ENCODE measurements around the gene F2R. TPM values are rescaled to one million over a fixed set of nuclear protein-coding genes. Genes with fewer than 3 reads are reported as not detected.

F2R gene
- 10 to 100 TPM in 2 of 4 donors, 1 to 10 TPM in 2; 5.0 to 11.4 (median 8.5) TPM for total RNA-seq

DNA sequence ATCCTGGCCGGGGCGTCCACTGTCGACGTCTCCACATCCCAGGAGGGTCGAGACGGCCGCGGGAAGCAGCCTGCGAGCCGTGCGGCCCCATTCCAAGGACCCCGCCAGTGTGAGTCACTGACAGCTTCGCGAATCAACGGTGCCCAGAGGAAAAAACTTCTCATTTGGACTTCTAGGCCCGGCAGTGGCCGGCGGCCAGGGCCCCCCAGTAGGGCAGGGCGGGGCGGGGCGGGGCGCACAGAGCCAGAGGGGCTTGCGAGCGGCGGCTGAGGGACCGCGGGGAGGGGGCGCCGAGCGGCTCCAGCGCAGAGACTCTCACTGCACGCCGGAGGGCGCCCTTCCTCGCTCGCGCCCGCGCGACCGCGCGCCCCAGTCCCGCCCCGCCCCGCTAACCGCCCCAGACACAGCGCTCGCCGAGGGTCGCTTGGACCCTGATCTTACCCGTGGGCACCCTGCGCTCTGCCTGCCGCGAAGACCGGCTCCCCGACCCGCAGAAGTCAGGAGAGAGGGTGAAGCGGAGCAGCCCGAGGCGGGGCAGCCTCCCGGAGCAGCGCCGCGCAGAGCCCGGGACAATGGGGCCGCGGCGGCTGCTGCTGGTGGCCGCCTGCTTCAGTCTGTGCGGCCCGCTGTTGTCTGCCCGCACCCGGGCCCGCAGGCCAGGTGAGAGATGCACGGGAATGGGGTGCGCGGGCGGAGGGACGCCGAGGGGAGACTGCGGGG is at the start of gene F2R:
F2R (plus strand) TSS at position 391 of the 720 bp plus-strand sequence; CDS start at position 573, 182 bp downstream.
- H3K36me3 ChIP-seq = no peaks in the 10 kb centered on the region
- DNase-seq = peak in 2 of 3 donors; percentile 73 to 76

DNA sequence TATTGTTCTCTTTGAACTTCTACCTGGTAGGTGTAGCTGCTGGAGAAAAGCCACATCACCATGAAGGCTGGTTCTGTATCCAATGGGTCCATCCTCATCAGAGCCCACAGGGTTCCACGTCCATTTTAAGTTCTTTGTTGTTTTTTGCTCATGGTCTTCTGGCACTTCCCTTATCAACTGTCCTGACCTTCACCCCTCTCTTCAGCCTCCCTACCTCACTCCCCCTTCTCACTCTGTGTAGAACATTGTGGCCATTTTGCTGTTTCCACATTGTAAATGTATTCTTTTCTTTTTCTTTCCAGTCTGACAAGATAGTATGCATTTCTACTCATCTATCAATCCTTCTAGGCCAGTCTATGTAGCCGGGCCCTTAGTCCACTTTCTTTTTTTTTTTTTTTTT is 48.4 kb upstream of the F2R start:
- H3K9me3 ChIP-seq = no peaks in the 10 kb centered on the region

More for the DNA sequence above, at the start of gene F2R:
- peaks cover 0 to 17% (median 0%) of the 10 kb centered on the region in 4 donors for H3K4me1 ChIP-seq
- no peaks in the 10 kb centered on the region for H3K27me3 ChIP-seq
- peak within 1 kb of the TSS; percentile 69 to 94 (median 76) for H3K4me3 ChIP-seq
- TF ChIP-seq, protein P1, sequence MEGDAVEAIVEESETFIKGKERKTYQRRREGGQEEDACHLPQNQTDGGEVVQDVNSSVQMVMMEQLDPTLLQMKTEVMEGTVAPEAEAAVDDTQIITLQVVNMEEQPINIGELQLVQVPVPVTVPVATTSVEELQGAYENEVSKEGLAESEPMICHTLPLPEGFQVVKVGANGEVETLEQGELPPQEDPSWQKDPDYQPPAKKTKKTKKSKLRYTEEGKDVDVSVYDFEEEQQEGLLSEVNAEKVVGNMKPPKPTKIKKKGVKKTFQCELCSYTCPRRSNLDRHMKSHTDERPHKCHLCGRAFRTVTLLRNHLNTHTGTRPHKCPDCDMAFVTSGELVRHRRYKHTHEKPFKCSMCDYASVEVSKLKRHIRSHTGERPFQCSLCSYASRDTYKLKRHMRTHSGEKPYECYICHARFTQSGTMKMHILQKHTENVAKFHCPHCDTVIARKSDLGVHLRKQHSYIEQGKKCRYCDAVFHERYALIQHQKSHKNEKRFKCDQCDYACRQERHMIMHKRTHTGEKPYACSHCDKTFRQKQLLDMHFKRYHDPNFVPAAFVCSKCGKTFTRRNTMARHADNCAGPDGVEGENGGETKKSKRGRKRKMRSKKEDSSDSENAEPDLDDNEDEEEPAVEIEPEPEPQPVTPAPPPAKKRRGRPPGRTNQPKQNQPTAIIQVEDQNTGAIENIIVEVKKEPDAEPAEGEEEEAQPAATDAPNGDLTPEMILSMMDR (IDR thresholded peaks at IDR 0.05) = peak in 5 of 6 experiments; percentile 17 to 54 (median 50)
- TF ChIP-seq POLR2A (IDR thresholded peaks at IDR 0.05) = no peak
- H3K27ac ChIP-seq = peak within 1 kb of the TSS; percentile 68 to 84 (median 74)
- no peaks in the 10 kb centered on the region for H3K9me3 ChIP-seq

DNA sequence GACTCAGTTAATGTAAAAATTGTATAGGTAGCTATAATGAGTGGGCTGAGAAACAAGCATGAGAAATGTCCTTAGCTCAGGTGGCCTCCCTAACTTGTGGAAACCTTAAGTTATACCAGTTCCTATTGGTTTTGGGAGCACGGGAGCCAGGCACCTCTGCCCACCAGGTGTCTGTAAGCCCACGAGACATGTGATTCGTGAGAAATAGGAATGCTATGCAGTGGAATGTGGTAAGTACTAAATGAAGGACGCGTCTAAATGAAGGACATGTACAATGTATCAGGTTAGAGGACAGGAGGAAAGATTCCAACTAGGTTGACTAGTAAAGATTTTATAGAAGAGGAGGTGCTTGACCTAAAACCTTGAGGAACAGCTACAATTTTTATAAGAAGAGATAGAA is 46.7 kb upstream of the F2R start:
- Histone ChIP-seq H3K4me1 (no peaks in the 10 kb centered on the region), H3K4me3 (no peak overlapping the region), H3K27ac (no peak overlapping the region), H3K36me3 (peaks cover 0 to 34% (median 0%) of the 10 kb centered on the region in 3 donors), H3K9me3 (no peaks in the 10 kb centered on the region), H3K27me3 (no peaks in the 10 kb centered on the region)
- TF ChIP-seq, protein P1 (IDR thresholded peaks at IDR 0.05) = no peak
- TF ChIP-seq POLR2A (IDR thresholded peaks at IDR 0.05) = no peak
- no peak for DNase-seq

More for the DNA sequence above, 48.4 kb upstream of the F2R start:
- no peak for DNase-seq
- no peaks in the 10 kb centered on the region for H3K4me1 ChIP-seq
- TF ChIP-seq POLR2A (IDR thresholded peaks at IDR 0.05) = no peak
- TF ChIP-seq, protein P1 (IDR thresholded peaks at IDR 0.05) = no peak
- peaks cover 0 to 34% (median 0%) of the 10 kb centered on the region in 3 donors for H3K36me3 ChIP-seq
- H3K27me3 ChIP-seq = no peaks in the 10 kb centered on the region
- H3K4me3 ChIP-seq = no peak overlapping the region
- H3K27ac ChIP-seq = no peak overlapping the region

DNA sequence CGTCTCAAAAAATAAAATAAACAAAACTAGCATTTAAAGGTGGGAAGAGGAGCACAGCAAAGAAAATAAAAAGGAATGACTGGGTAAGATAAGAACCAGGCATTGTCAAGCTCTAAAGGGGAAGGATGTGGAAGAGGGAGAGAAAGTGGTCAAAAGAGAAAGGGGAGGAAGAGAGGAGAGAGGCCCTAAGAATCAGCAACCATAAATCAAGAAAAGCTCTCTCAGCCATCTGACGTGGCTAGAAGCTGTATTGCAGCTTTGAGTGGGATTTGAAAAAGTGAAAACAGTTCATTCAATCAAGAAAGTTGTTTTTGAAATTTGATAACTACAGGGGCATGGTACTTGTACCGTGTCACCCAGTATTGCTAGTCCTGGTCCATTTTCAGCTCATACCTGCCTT is 45.4 kb upstream of the F2R start:
- Histone ChIP-seq H3K27me3 (no peaks in the 10 kb centered on the region), H3K9me3 (no peaks in the 10 kb centered on the region), H3K27ac (no peak overlapping the region), H3K4me3 (no peak overlapping the region), H3K36me3 (peaks cover 0 to 35% (median 0%) of the 10 kb centered on the region in 3 donors), H3K4me1 (no peaks in the 10 kb centered on the region)
- DNase-seq = no peak
- TF ChIP-seq, protein P1 (IDR thresholded peaks at IDR 0.05) = no peak
- TF ChIP-seq POLR2A (IDR thresholded peaks at IDR 0.05) = no peak

DNA sequence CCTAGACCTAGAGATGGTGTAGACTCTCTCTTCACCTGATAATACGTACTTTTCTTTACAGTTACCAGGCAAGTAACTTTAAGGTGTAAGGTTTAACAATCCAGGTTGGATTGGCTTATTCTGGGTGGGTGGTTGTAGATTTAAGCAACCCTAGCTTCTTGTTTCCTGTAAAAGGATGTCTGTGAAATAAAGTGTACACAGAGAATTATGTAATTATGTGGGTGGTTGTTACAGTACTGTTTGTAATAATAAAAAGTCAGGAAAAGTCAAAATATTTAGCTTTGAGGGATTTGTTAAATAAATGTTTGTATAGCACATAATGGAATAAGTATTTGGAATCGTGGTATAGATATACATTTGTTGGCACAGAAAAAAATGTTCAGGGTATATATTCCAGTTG is 43.7 kb upstream of the F2R start:
- H3K4me3 ChIP-seq = no peak overlapping the region
- TF ChIP-seq POLR2A (IDR thresholded peaks at IDR 0.05) = no peak
- TF ChIP-seq, protein P1 (IDR thresholded peaks at IDR 0.05) = no peak
- H3K4me1 ChIP-seq = no peaks in the 10 kb centered on the region
- H3K27me3 ChIP-seq = no peaks in the 10 kb centered on the region
- no peak overlapping the region for H3K27ac ChIP-seq
- no peaks in the 10 kb centered on the region for H3K9me3 ChIP-seq
- H3K36me3 ChIP-seq = peaks cover 0 to 41% (median 0%) of the 10 kb centered on the region in 3 donors
- DNase-seq = no peak
